Measurements from ENCODE around the gene ARFGAP1. TPM values are rescaled to one million over a fixed set of nuclear protein-coding genes. Genes with fewer than 3 reads are reported as not detected.
A peak's percentile ranks its signal among the peaks of the same experiment; 100 is the strongest.

ARFGAP1 gene
- total RNA-seq, 1 experiment from 2014 or later = 127 TPM

- BruUV-seq (replicated peaks) = no TSS peak
- Mint-ChIP-seq H3K4me3 (ENCODE audit: low read depth, unreplicated experiment) (no peak overlapping the region), H3K27ac (ENCODE audit: unreplicated experiment) (no peak overlapping the region), H3K4me1 (ENCODE audit: low read depth, unreplicated experiment) (peaks cover 39% of the 10 kb centered on the region), H3K36me3 (ENCODE audit: insufficient read depth, unreplicated experiment) (peaks cover 19% of the 10 kb centered on the region), H3K27me3 (ENCODE audit: unreplicated experiment) (no peaks in the 10 kb centered on the region), H3K9me3 (ENCODE audit: low read depth, unreplicated experiment) (no peaks in the 10 kb centered on the region)
- intact Hi-C loops (cut with micrococcal nuclease; ENCODE audit: unreplicated experiment) = no loop called here
- DNase-seq = no peak
- CTCF ChIA-PET = interaction anchor here (0.6 to 4.2 kb wide), 3 partner anchors 10 to 848 kb away, joined by 3 to 68 read pairs (median 9); no protein-coding TSS in a partner anchor
- no peak for TF ChIP-seq CTCF (IDR thresholded peaks at IDR 0.05; ENCODE audit: unreplicated experiment)
Measured at GRCh38 chr20:63233924-63234323, 38.7 kb upstream of the ARFGAP1 start.

DNA sequence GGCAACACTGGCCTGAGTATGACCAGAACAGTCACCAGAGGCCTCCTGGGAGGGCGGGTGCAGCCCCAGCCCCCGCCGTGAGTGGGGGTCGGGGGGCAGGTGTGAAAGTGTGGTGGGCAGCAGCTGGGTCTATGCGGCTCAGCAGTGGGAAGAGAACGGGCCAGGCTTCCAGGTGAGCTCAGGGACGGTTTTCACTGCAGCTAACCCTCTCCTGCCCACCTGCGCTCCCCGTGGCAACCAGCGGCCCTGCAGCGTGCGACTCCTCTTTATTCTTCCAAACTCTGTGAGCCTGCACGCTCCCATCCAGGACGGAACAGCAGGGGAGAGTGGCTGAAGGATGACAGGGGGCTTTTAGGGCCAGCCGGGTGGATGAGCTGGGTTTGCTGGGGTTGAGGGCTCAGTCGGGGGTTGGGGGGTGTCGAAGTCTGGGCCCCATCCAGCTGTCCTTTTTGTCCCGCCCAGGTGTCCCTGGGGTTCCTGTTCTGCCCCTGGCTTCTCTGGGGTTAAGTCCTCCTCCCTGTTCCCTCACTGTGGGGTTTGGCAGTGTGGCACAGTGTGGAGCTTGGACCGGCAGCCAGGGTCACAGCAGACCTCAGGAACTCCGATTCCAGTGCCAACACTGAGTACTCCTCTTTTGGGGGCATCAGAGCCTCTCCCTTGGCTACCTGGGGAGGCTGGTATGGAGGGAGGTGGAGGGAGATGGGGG is 37.8 kb upstream of the ARFGAP1 start:
- intact Hi-C loops (cut with micrococcal nuclease; ENCODE audit: unreplicated experiment) = no loop called here
- Mint-ChIP-seq H3K27ac (ENCODE audit: unreplicated experiment) (peak overlapping the region; percentile 10), H3K27me3 (ENCODE audit: unreplicated experiment) (no peaks in the 10 kb centered on the region), H3K4me1 (ENCODE audit: low read depth, unreplicated experiment) (peaks cover 39% of the 10 kb centered on the region), H3K4me3 (ENCODE audit: low read depth, unreplicated experiment) (no peak overlapping the region), H3K9me3 (ENCODE audit: low read depth, unreplicated experiment) (no peaks in the 10 kb centered on the region), H3K36me3 (ENCODE audit: insufficient read depth, unreplicated experiment) (peaks cover 16% of the 10 kb centered on the region)
- CTCF ChIA-PET = interaction anchor here (0.6 to 4.2 kb wide), 7 partner anchors 11 to 614 kb away, joined by 3 to 68 read pairs (median 3); partner anchors contain the start of gene ARFGAP1
- no TSS peak for BruUV-seq (replicated peaks)
- peak; percentile 85 for DNase-seq
- TF ChIP-seq CTCF (IDR thresholded peaks at IDR 0.05; ENCODE audit: unreplicated experiment) = peak; percentile 76

DNA sequence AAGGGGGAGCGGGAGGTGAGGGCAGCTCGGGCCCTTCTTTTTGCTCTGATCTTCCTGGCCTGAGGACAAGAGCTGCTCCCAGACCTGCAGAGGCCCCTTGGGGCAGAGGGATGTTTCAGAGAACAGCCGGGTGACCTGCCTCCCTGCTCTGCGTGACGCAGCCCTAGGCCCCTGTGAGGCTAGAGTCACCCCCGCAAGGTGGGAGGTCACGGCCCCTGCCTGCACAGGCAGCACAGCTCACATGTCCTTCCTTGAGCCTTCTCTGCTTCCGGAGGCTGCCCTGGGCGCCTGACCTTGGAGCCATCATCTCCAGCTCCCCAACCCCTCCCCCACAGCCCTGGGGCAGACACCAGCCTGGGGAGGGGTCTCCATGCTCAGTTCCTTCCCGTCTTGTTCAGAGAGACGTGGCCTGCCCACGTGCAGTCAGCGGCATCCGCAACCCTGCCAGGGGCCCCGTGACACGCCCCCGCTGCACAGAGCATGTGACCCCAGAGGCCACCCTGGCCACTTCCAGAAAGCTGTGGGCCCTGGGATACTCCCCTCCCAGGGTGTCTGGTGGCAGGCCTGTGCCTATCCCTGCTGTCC is 37.1 kb upstream of the ARFGAP1 start, which contains the start of gene BIRC7:
Gene BIRC7 (plus strand): TSS at position 507 of the 585 bp plus-strand sequence. CDS start 192 bp downstream, outside the sequence.
- Mint-ChIP-seq H3K27me3 (ENCODE audit: unreplicated experiment) (no peaks in the 10 kb centered on the region), H3K36me3 (ENCODE audit: insufficient read depth, unreplicated experiment) (peaks cover 16% of the 10 kb centered on the region), H3K9me3 (ENCODE audit: low read depth, unreplicated experiment) (no peaks in the 10 kb centered on the region), H3K4me3 (ENCODE audit: low read depth, unreplicated experiment) (no peak within 1 kb of the TSS), H3K4me1 (ENCODE audit: low read depth, unreplicated experiment) (peaks cover 39% of the 10 kb centered on the region), H3K27ac (ENCODE audit: unreplicated experiment) (peak within 1 kb of the TSS; percentile 18)
- no peak for DNase-seq
- BruUV-seq (replicated peaks) = no TSS peak
- TF ChIP-seq CTCF (IDR thresholded peaks at IDR 0.05; ENCODE audit: unreplicated experiment) = no peak
- intact Hi-C loops (cut with micrococcal nuclease; ENCODE audit: unreplicated experiment) = no loop called here
- CTCF ChIA-PET = interaction anchor here (0.6 to 4.2 kb wide), 5 partner anchors 11 to 614 kb away, joined by 3 to 68 read pairs (median 4); no protein-coding TSS in a partner anchor

GRCh38 chr20:63236116-63236837 is 36.3 kb upstream of the ARFGAP1 start:
- H3K4me3 Mint-ChIP-seq (ENCODE audit: low read depth, unreplicated experiment) = no peak overlapping the region
- TF ChIP-seq CTCF (IDR thresholded peaks at IDR 0.05; ENCODE audit: unreplicated experiment) = no peak
- peaks cover 34% of the 10 kb centered on the region for H3K4me1 Mint-ChIP-seq (ENCODE audit: low read depth, unreplicated experiment)
- H3K27ac Mint-ChIP-seq (ENCODE audit: unreplicated experiment) = no peak overlapping the region
- H3K9me3 Mint-ChIP-seq (ENCODE audit: low read depth, unreplicated experiment) = no peaks in the 10 kb centered on the region
- intact Hi-C loops (cut with micrococcal nuclease; ENCODE audit: unreplicated experiment) = no loop called here
- peaks cover 16% of the 10 kb centered on the region for H3K36me3 Mint-ChIP-seq (ENCODE audit: insufficient read depth, unreplicated experiment)
- no TSS peak for BruUV-seq (replicated peaks)
- CTCF ChIA-PET = interaction anchor here (0.9 kb wide), 1 partner anchor 18 kb away, joined by 4 read pairs; no protein-coding TSS in a partner anchor
- no peak for DNase-seq
- H3K27me3 Mint-ChIP-seq (ENCODE audit: unreplicated experiment) = peaks cover 2% of the 10 kb centered on the region

Measured in Calu3 (cell line).